Body of pancreas (tissue), 4 donors: ENCODE measurements around the gene FN3K. TPM values are rescaled to one million over a fixed set of nuclear protein-coding genes. Genes with fewer than 3 reads are reported as not detected.

Experiments
- ATAC-seq: fragments of 150-250 bp; one replicate; pipeline ENCODE4 v1.9.1; 2016
- DNase-seq, 4 donors: peaks; one replicate each; pipeline ENCODE4 v3.0.0-alpha.2; 2019
- H3K27ac ChIP-seq, 4 donors: fragments of 200-600 bp; sonication (generic); 1 replicate in 3 of 4; 2 replicates in 1 of 4; pipeline versions ENCODE4 v1.5.1 to v1.6.1; 2016 to 2019; ENCODE audit warnings: mild to moderate bottlenecking in 1 of 4, mixed read lengths in 1 of 4, moderate library complexity in 1 of 4
- H3K27me3 ChIP-seq, 2 donors: fragments of 200-600 bp; sonication (generic); one replicate each; pipeline ENCODE4 v1.6.0; 2016; ENCODE audit warnings: mild to moderate bottlenecking in 1 of 2
- H3K36me3 ChIP-seq, 2 donors: fragments of 200-600 bp; sonication (generic); replicated peaks in 1 of 2; 2 replicates each; pipeline ENCODE4 v1.5.1; 2016; ENCODE audit warnings: low read depth in 2 of 2; ENCODE audit not compliant: insufficient read depth in 1 of 2
- H3K4me1 ChIP-seq: fragments of 200-600 bp; sonication (generic); one replicate; pipeline ENCODE4 v1.6.0; 2016
- H3K4me3 ChIP-seq, 2 donors: fragments of 200-600 bp; sonication (generic); 1 replicate in 1 of 2; 2 replicates in 1 of 2; pipeline ENCODE4 v1.5.1; 2016 to 2019
- H3K9me3 ChIP-seq, 3 donors: fragments of 200-600 bp; sonication (generic); 1 replicate in 2 of 3; 2 replicates in 1 of 3; pipeline ENCODE4 v1.5.1; 2016
- POLR2A ChIP-seq, 3 donors: fragments of 450-650 bp; IDR thresholded peaks; one replicate each; pipeline ENCODE4 v1.6.1; 2016; ENCODE audit warnings: antibody characterized with exemption in 3 of 3, mild to moderate bottlenecking in 2 of 3
- WGBS, 2 donors: methylation state at CpG; one replicate each; pipeline ENCODE4 v1.1.5; 2017; 5-methylcytosine and 5-hydroxymethylcytosine counted together
- intact Hi-C: fragments of 100-400 bp; cut with DNase I; formaldehyde crosslinking; loops from one replicate; pipeline ENCODE4 v1.15.1; 2023
- total RNA-seq, 2 donors: library from RNA; depleted of rRNA; stranded (reverse); fragments of >200 nt; gene quantifications; one replicate each; pipeline ENCODE4 v1.1.0, GENCODE V29; 2016
- TF ChIP-seq, protein P1 (sequence below), 7 experiments: fragments of 450-650 bp in 4 of 7; fragments of 200-600 bp in 3 of 7; sonication (generic) in 3 of 7; IDR thresholded peaks; one replicate each; pipeline ENCODE4 v1.5.1; 2016 to 2019; ENCODE audit warnings: antibody characterized with exemption in 7 of 7

The FN3K gene
- total RNA-seq, 2 donors from 2014 or later: 15.2 to 29.1 TPM

DNA sequence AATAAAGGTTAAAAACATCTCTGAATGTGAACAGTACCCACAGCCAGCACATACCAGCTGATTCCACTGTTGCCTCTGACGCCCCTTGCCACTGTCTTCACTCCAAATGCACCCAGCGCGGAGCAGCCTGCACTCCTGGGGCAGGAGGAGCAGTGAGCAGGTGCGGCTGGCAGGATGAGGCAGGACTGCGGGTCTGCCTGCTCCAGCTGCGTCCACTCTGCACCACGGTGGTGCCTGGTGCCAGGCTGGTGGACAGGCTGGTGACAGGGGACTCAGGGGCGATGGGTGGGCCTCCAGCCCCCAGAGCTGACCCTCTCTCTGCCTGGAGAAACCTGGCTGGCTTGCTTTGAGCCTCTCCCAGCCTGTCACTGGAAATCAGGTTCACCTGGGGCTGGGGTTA, 46.3 kb upstream of the FN3K start:
- H3K9me3 ChIP-seq: no peaks in the 10 kb centered on the region
- H3K27ac ChIP-seq: no peak overlapping the region
- ATAC-seq: no peak
- H3K4me1 ChIP-seq: peaks cover 24% of the 10 kb centered on the region
- WGBS, 2 donors: 91 to 93% methylated on average over 6 to 8 of the region's 8 CpGs
- no peak overlapping the region for H3K4me3 ChIP-seq
- H3K27me3 ChIP-seq: no peaks in the 10 kb centered on the region
- no peaks in the 10 kb centered on the region for H3K36me3 ChIP-seq
- TF ChIP-seq, protein P1, sequence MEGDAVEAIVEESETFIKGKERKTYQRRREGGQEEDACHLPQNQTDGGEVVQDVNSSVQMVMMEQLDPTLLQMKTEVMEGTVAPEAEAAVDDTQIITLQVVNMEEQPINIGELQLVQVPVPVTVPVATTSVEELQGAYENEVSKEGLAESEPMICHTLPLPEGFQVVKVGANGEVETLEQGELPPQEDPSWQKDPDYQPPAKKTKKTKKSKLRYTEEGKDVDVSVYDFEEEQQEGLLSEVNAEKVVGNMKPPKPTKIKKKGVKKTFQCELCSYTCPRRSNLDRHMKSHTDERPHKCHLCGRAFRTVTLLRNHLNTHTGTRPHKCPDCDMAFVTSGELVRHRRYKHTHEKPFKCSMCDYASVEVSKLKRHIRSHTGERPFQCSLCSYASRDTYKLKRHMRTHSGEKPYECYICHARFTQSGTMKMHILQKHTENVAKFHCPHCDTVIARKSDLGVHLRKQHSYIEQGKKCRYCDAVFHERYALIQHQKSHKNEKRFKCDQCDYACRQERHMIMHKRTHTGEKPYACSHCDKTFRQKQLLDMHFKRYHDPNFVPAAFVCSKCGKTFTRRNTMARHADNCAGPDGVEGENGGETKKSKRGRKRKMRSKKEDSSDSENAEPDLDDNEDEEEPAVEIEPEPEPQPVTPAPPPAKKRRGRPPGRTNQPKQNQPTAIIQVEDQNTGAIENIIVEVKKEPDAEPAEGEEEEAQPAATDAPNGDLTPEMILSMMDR (IDR thresholded peaks at IDR 0.05): no peak
- TF ChIP-seq POLR2A (IDR thresholded peaks at IDR 0.05): no peak
- DNase-seq: no peak
- intact Hi-C loops: no loop called here

DNA sequence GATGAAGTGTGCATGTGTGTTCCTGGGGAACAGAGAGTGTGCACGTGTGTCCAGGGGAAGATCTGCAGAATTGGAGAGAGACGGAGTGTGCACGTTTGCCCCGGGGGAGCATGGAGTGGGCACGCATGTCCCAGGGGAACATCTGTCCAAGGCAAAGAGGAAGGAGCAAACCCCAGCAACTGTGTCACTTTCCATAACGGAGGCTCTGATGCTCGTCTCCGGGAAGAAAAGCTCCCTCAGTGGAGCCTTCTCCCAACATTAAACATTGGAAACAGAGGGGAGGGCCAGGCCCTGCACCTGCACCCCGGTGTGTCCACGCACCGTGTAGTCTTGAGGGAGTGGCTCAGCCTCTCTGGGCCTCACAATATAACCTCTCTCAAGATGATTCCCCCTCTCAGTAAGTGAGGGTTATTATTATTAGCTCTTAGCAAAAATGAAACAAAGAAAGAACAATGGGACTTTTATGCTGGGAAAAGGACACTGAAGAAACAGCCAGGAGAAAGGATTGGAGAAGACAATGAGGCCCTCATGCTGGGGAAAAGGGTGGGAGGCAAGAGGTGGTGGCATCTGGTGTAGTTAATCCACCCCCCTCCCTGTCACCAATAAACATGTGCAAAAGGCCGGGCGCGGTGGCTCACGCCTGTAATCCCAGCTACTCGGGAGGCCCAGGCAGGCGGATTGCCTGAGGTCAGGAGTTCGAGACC, 44.5 kb upstream of the FN3K start:
- DNase-seq (no peak), ATAC-seq (no peak)
- no peak overlapping the region for H3K27ac ChIP-seq
- H3K4me3 ChIP-seq: no peak overlapping the region
- H3K9me3 ChIP-seq: no peaks in the 10 kb centered on the region
- H3K4me1 ChIP-seq: peaks cover 24% of the 10 kb centered on the region
- whole genome bisulfite sequencing, 2 donors: 86 to 89% methylated on average over 16 to 17 of the region's 18 CpGs
- TF ChIP-seq, protein P1 (IDR thresholded peaks at IDR 0.05): no peak
- no peak for TF ChIP-seq POLR2A (IDR thresholded peaks at IDR 0.05)
- H3K27me3 ChIP-seq: no peaks in the 10 kb centered on the region
- intact Hi-C loops: no loop called here
- no peaks in the 10 kb centered on the region for H3K36me3 ChIP-seq

DNA sequence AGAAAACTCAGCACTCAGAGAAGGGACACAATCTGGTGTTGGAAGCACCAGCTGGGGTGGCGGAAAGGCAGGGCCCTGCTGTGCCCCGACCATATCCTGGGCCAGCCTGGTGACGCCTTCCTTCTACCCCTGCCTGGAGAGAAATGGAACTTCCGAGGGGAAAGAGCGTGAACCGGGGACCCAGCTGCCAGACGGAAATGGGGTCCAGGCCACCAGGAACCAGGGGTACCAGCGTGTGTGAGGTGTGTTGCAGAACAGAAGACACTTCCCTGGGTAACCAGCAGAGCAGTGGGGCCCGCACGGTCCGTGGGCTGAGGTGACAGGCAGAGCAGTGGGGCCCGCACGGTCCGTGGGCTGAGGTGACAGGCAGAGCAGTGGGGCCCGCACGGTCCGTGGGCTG, 43.7 kb upstream of the FN3K start:
- DNase-seq: no peak
- Histone ChIP-seq H3K27ac (no peak overlapping the region), H3K4me1 (peaks cover 25% of the 10 kb centered on the region), H3K9me3 (no peaks in the 10 kb centered on the region), H3K36me3 (no peaks in the 10 kb centered on the region), H3K4me3 (no peak overlapping the region), H3K27me3 (no peaks in the 10 kb centered on the region)
- intact Hi-C loops: no loop called here
- 92 to 93% methylated on average over 8 to 13 of the region's 17 CpGs for WGBS, 2 donors
- TF ChIP-seq POLR2A (IDR thresholded peaks at IDR 0.05): no peak
- TF ChIP-seq, protein P1 (IDR thresholded peaks at IDR 0.05): no peak
- ATAC-seq: no peak

DNA sequence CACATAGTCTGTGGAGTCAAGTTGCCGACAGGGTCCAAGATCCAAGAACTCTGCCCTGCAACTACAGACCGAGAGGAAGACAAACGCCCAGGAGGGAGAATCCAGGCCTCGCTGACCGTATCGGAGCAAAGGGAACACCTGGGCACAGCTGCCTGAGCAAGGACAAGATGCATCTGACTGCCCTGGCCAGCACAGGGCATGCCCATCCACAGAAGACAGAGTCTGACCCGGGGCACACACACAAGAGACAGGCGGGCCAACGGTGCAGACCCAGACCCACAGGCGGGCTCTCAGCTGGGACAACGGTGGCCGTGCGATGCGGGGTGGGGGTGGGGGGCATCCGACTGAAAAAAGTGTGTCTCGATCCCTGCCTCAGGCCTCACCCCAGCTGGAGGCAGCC, 43.1 kb upstream of the FN3K start:
- Histone ChIP-seq H3K4me3 (no peak overlapping the region), H3K27ac (no peak overlapping the region), H3K27me3 (no peaks in the 10 kb centered on the region), H3K9me3 (no peaks in the 10 kb centered on the region), H3K4me1 (peaks cover 27% of the 10 kb centered on the region), H3K36me3 (no peaks in the 10 kb centered on the region)
- 88 to 94% methylated on average over 15 of the region's 16 CpGs for WGBS, 2 donors
- no peak for ATAC-seq
- TF ChIP-seq POLR2A (IDR thresholded peaks at IDR 0.05): no peak
- TF ChIP-seq, protein P1 (IDR thresholded peaks at IDR 0.05): no peak
- DNase-seq: no peak
- intact Hi-C loops: no loop called here
